ENCODE results near the gene CLDN16. TPM values are rescaled to one million over a fixed set of nuclear protein-coding genes. Genes with fewer than 3 reads are reported as not detected.

The CLDN16 gene
- total RNA-seq, 2 donors from 2014 or later, result 4.4 TPM; not detected in 1

DNA sequence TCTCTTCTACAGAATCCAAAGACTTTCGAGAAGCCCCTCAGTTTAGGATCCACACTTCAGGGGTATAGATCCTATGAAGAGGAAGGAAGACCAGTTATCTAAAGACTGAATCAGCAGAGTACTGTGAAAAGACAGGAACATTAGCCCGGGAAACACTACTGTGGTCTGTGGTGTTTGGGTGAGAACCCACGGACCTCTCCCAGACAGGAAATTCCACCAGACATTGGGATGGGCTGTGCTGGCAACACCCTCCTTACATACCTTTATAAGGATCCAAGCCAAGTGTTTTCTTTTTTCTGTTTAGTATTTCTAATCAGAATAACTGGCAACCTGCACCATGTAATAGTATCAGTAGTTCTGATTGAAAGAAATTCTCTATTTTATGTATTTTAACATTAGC lies 47.7 kb downstream of the CLDN16 start:
- Histone ChIP-seq H3K4me1 (no peaks in the 10 kb centered on the region), H3K4me3 (no peak overlapping the region), H3K27ac (no peak overlapping the region), H3K36me3 (replicated peaks in 1 of 2; ENCODE audit: insufficient read depth in 1 of 2, low read depth in 2 of 2) (no peaks in the 10 kb centered on the region), H3K27me3 (no peaks in the 10 kb centered on the region), H3K9me3 (no peaks in the 10 kb centered on the region)
- intact Hi-C loops (cut with DNase I), result no loop called here
- TF ChIP-seq POLR2A (IDR thresholded peaks at IDR 0.05), result no peak
- TF ChIP-seq, protein P1, sequence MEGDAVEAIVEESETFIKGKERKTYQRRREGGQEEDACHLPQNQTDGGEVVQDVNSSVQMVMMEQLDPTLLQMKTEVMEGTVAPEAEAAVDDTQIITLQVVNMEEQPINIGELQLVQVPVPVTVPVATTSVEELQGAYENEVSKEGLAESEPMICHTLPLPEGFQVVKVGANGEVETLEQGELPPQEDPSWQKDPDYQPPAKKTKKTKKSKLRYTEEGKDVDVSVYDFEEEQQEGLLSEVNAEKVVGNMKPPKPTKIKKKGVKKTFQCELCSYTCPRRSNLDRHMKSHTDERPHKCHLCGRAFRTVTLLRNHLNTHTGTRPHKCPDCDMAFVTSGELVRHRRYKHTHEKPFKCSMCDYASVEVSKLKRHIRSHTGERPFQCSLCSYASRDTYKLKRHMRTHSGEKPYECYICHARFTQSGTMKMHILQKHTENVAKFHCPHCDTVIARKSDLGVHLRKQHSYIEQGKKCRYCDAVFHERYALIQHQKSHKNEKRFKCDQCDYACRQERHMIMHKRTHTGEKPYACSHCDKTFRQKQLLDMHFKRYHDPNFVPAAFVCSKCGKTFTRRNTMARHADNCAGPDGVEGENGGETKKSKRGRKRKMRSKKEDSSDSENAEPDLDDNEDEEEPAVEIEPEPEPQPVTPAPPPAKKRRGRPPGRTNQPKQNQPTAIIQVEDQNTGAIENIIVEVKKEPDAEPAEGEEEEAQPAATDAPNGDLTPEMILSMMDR (IDR thresholded peaks at IDR 0.05), result no peak
- ATAC-seq (no peak), DNase-seq (no peak)
- WGBS, 2 donors, result 58 to 67% methylated on average over 3 of the region's 3 CpGs

DNA sequence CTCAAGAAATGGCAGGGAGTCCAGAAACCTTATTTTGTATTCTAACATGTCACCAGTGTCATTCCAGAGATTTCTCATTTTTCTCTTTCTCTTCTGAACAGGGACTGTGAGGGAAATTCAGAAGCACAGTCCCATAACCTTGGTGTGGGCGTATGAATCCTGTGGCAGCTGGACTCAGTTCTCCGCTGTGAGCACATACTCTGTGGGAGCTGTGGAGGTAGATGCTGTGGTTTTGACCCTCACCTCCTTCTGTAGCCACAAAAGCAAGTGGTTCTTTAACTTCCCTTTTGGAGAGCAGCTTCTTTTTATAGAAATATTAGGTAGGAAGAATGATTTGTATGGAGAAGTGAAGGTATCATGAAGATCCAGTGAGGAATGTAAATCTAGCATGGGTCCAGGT lies 48.4 kb downstream of the CLDN16 start:
- intact Hi-C loops (cut with DNase I), result no loop called here
- 82 to 84% methylated on average over 2 of the region's 2 CpGs for WGBS, 2 donors
- no peak for ATAC-seq

DNA sequence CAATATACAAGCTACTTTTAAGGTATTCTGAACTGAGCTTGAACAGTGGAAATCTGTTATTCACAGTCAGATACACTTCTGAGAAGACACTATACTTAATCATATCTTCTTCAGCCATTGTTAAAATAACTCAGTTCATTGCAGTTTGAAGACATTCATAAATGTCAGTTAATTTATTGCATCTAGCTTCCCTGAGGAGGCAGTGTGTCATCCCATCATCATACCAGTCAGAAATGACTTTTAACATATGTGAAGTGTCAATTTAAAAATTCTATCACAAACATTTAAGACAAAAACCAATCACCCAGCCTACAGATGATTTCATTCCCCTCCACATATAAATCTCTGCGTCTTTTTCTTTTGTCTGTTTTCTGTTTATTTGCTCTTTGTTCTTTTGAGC lies 54.3 kb downstream of the CLDN16 start:
- TF ChIP-seq, protein P1 (IDR thresholded peaks at IDR 0.05), result no peak
- TF ChIP-seq POLR2A (IDR thresholded peaks at IDR 0.05), result no peak
- no peaks in the 10 kb centered on the region for H3K9me3 ChIP-seq
- no peaks in the 10 kb centered on the region for H3K36me3 ChIP-seq (replicated peaks in 1 of 2; ENCODE audit: insufficient read depth in 1 of 2, low read depth in 2 of 2)
- no peak overlapping the region for H3K27ac ChIP-seq
- ATAC-seq (no peak), DNase-seq (no peak)
- intact Hi-C loops (cut with DNase I), result no loop called here
- no peak overlapping the region for H3K4me3 ChIP-seq
- 79 to 92% methylated on average over 1 of the region's 1 CpG for WGBS, 2 donors
- H3K4me1 ChIP-seq, result no peaks in the 10 kb centered on the region
- no peaks in the 10 kb centered on the region for H3K27me3 ChIP-seq

More for the DNA sequence above, 48.4 kb downstream of the CLDN16 start:
- no peak overlapping the region for H3K4me3 ChIP-seq
- no peaks in the 10 kb centered on the region for H3K4me1 ChIP-seq
- no peak for DNase-seq
- no peak overlapping the region for H3K27ac ChIP-seq
- TF ChIP-seq, protein P1 (IDR thresholded peaks at IDR 0.05), result no peak
- no peak for TF ChIP-seq POLR2A (IDR thresholded peaks at IDR 0.05)
- no peaks in the 10 kb centered on the region for H3K9me3 ChIP-seq
- no peaks in the 10 kb centered on the region for H3K27me3 ChIP-seq
- H3K36me3 ChIP-seq (replicated peaks in 1 of 2; ENCODE audit: insufficient read depth in 1 of 2, low read depth in 2 of 2), result no peaks in the 10 kb centered on the region

DNA sequence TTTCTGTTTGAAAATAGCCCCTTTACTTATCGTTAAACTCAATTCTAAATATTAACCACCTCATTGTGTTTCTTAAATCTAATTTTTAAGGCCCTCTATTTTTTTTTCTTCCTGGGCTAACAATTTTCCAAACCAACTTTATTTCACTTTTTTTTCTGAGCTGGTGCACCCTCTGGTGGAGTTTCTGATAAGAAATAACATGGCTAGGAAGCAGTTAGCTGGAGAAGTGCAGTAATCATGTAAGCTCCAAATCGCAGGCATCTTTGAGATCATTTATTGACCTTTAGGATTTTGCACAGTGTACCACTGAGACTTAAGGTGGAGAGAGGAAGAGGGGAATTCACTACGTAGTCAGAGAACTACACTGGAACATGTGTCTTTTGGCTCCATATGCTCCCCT lies 55.3 kb downstream of the CLDN16 start:
- DNase-seq (no peak), ATAC-seq (no peak)
- TF ChIP-seq POLR2A (IDR thresholded peaks at IDR 0.05), result no peak
- TF ChIP-seq, protein P1 (IDR thresholded peaks at IDR 0.05), result peak in 1 of 7 experiments; percentile 10
- WGBS, 2 donors, result 58 to 67% methylated on average over 3 of the region's 3 CpGs
- Histone ChIP-seq H3K27ac (no peak overlapping the region), H3K4me3 (no peak overlapping the region), H3K27me3 (no peaks in the 10 kb centered on the region), H3K36me3 (replicated peaks in 1 of 2; ENCODE audit: insufficient read depth in 1 of 2, low read depth in 2 of 2) (no peaks in the 10 kb centered on the region), H3K4me1 (no peaks in the 10 kb centered on the region), H3K9me3 (no peaks in the 10 kb centered on the region)
- intact Hi-C loops (cut with DNase I), result no loop called here

DNA sequence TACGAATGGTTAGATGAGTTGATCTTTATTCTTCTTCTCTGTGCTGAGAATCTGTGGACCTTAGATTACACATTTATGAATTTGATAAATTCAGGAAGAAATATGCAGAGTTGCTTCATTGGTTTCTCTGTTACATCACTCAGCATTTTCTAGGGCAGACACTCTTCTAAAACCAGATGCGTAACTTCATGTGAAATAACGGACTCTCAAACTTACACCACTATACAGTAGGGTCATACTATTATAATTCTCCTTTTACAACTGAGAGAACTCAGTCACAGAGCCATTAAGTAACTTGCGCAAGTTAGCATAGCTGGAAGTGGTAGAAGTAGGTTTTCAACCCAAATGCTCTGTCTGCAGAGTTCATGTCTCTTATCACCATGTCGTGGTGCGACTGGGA lies 56.0 kb downstream of the CLDN16 start:
- intact Hi-C loops (cut with DNase I), result no loop called here
- ATAC-seq (no peak), DNase-seq (no peak)
- Histone ChIP-seq H3K27me3 (no peaks in the 10 kb centered on the region), H3K4me3 (no peak overlapping the region), H3K27ac (no peak overlapping the region), H3K4me1 (no peaks in the 10 kb centered on the region), H3K9me3 (no peaks in the 10 kb centered on the region), H3K36me3 (replicated peaks in 1 of 2; ENCODE audit: insufficient read depth in 1 of 2, low read depth in 2 of 2) (no peaks in the 10 kb centered on the region)
- TF ChIP-seq, protein P1 (IDR thresholded peaks at IDR 0.05), result no peak
- TF ChIP-seq POLR2A (IDR thresholded peaks at IDR 0.05), result no peak
- WGBS, 2 donors, result 88 to 93% methylated on average over 6 of the region's 6 CpGs

All from body of pancreas (tissue), 4 donors.